Measurements from ENCODE around the gene TLE1.

TLE1 gene

DNA sequence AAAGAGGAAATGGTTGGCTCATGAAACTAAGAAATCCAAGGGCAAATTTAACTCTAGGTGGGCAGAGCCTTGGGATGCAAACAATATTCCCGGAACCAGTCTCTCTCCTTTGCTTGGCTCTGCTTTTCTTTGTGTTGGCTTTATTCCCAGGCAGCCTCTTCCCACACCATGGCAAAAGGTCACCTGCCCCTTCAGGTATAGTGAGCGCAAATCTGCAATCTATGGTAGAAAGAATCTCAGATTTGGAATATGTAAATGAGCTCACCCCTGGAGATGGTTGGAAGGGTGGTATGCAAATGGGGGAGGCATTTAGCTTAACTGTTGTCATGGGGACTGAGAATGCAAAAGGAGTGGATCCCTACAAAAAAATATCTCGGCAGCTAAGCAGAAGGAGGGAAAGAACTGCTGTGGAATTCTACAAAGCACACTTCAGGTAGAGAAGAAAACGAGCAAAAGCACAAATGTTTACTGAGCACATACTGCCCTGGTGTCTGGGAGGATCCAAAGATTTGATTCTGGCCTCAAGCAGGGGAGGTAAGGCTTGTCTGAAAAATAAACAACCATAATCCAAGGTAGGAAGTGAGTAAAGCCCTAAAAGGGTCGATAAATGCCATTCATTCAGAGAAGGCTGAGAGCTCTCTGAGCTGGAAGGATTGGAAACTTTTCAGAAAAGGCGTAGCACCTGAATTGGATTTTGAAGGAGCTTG, 139.7 kb downstream of the TLE1 start:
- DNase-seq (ENCODE audit: low read depth in 3 of 3) = no peak

DNA sequence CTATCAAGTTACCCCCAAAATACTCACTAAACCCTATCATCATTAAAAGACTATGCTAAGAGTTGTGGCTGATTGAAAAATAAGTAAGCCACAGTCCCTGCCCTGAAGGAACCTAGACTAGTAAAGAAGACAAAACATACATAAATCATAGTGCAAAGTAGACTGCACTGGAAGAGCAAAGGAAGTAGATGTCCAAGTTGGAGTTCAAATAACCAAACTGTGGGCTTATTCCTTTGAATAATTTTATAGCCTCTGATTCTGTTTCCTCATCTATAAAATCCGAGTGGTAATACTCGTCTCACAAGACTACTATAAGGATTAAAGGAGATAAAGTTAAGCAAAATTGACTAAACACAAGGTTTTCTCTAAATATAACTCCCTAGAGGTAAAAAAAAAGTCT, 140.4 kb downstream of the TLE1 start:
- DNase-seq (ENCODE audit: low read depth in 3 of 3) = no peak

DNA sequence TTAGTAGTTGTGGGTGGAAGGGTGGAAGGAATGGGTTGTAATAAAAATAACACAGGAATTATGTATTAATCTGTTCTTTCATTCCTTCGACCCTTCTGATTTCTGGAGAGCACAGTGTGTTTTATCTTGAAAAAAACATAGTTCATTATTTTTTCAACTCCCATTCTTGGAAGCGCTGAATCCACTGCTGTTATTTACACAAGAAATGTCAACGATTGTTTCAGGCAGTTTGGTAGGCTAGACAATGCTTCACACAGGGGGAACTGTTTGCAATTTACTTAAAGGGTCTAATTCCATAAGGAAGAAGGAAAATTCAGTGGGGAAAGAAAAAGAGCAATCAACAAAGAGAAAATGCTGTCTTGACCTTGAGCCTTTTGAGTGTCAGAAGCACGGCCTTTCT, 142.9 kb downstream of the TLE1 start:
- DNase-seq (ENCODE audit: low read depth in 3 of 3) = no peak

DNA sequence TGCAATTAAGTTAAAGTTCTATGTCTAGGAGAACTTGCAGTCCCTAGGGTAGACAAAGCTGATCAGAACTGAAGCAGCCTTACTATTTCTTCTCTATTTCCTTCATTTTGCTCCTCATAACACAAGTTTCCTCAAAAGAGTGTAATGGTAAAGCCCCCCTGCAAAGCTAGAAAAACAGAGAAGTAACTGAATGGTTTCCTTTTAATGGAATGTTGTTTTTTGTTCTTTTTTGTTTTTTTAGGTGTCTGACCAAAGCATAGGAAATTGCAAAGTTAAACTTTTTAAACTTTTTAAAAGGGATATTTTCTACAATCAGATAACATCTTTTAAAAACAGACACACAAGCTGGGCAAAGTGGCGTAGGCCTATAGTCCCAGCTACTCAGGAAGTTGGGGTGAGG, 145.7 kb downstream of the TLE1 start:
- no peak for DNase-seq (ENCODE audit: low read depth in 3 of 3)

DNA sequence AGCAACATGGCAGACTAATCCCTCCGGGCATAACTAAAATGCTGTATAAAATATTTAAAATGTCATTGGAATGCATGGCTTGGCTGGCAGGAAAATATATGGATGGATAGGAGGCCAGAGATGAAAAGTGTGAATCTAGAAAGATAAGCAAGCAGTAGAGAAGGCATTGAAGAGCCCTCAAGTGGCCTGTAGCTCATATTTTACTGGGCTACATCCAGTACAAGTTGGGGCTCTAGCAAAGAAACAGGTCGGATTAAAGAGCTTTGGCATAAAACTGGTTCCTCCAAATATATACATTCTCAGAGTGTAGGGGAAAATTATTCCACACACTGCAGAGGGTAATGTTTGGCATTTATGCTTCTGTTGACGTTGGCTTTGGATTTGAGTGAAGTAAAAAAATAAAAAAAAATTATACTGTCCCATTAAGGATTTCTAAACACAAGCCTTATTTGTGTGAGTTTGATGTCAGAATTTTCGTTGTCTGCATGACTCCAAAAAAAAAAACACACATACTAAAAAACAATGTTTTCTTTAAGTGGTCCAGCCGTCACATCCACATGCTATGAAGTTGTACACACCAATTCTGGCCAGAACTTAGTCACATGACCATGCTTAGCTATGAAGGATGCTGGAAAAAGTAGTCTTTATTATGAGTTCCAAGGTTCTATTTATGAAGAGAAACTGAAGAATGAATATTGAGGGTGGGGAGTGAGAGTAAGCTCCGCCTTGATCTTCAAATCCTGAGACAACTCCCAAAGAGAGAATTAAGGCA, 147.0 kb downstream of the TLE1 start:
- DNase-seq (ENCODE audit: low read depth in 3 of 3) = no peak

DNA sequence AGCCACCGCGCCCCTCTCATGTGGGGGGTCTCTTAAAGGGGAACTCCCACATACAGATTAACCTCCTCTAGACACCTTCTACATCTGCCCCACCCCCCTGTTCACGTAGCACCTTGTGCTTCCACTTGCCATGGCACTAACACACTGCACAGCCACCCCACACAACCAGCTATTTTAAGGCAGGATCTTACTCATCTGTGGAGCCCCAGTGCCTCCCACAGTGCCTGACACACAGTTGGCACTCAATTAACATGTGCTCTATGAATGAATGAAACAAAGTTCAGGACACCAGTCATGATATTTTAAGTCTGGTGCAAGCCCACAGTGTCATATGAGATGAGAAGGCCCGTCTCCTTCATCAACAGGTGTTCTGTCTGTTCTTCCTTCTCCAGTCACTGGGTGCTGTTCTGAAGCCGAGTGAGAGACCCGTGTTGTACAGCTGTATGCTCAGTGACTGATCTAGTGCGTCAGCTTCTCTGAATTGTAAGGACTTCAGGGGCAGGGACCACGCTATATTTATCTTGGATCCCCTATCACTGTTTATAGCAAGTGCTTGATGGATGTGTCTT, 149.1 kb downstream of the TLE1 start:
- DNase-seq (ENCODE audit: low read depth in 3 of 3) = no peak

DNA sequence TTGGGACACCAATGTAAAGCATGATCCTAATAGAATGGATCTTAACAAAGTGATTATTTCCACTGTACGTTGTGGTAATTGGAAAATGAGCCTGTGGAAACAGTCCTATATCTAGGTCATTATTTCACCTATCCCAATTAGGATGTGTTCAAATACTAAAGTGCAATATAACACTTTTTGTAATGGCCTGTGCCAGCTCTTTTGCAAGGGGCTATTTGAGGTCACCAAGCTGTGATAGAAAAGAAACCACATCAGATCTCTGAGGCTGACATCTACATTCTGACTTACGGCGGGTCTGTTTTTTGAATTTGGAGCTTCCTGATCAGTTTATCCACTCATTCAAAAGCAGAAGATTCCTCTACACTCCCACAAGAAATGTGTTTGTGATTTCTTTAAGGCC, 150.0 kb downstream of the TLE1 start:
- no peak for DNase-seq (ENCODE audit: low read depth in 3 of 3)

DNA sequence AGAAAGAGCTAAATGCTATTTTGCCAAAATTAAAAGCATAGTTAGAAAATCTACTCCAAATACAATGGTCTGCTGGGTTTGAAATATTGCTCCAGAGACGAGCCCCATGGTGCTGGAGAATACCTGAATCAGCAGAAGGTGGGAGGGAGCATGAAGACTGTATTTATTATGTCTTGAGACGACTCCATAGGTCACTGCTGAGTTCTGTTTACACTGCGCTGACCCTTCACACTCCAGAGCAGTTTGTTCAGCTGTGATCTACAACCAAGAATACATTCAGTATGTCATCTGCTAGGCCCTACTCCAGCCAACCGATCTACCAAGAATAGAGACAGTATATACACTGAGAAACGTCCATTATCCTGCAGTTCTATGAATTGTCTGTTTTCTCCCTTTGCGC, 150.5 kb downstream of the TLE1 start:
- no peak for DNase-seq (ENCODE audit: low read depth in 3 of 3)

DNA sequence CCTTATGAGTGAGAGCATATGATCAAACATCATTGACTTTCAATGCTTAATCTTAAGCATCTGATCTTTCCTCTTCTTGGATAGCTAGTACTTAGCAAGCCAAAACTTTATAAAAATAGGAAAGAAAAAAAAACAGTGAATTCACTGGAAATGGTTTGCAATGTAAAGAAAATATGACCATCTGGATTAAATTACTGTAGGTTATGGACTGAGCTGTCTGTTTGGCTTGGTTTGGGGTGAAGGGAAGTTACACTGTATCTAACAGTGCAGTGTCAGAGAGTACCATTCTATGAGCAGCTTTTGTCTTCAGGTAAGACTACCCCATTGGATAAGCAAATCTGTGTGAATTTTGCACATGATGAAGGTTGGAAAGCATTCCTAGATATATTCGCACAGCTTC, 151.4 kb downstream of the TLE1 start:
- DNase-seq (ENCODE audit: low read depth in 3 of 3) = no peak

DNA sequence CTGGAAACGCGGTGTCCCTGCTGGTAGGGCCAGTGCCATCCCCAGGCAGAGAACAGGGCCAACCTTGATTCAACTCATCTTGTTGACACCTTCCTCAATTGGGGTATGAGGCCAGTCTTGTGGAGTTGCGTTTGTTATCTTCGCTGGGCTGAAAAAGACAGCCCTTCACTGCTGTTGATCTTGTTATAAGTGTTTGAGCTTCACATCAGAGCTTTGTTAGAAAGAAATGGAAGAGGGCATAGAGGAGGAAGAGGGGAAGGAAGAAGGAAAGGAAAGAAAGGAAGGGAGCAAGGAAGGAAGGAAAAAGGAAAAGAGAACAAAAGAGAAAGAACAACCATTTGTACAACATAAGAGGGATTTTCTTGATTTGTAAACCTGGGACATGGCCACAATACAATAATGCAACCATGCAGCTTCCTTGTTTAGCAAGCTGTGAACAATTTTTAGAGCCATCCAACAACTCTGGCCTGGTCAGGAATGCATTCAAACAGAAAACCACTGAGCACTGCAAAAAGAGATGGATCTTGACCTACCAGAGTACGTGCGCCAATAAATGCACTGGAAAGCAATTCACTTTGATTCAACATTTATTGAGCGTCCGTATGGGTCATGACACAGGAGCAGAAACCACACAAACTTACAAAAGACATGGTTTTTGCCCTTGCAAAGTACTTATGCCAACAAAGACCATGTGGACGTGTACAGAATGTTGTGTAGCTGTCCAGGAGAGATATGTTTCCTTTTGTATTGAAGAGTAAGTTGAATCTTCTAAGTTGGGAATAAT, 152.9 kb downstream of the TLE1 start:
- no peak for DNase-seq (ENCODE audit: low read depth in 3 of 3)

DNA sequence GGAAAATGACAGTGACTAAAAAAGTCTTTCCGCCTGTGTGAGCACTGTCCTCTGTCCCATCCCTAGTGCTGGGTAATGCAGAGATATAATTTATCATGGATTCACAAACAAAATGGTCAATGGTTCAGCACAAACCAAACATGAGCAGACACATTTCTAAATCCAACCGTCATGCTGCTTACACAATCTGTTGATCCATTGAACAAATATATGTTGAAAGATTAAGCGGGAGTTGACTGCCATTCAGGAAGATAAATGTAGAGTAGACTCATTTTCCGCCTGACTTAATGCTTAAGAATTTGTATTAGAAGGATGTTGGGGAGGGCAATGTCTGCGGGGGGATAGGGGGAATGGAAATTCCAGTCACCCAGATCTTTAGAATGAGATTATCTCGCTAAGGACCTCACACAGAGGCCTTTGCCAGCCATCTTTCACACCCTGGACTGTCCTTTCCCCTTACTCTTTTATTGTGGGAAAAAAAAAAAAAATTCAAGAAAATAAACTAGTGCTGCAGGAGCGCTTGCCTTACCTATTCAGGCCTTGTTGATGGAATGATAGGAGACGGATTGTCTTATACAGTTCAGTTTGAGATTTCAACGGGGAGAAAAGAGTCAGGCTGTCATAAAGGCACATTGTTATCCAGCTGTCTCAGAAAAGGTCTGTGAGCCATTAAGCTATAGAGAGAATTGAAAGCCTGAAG, 153.7 kb downstream of the TLE1 start:
- DNase-seq (ENCODE audit: low read depth in 3 of 3) = no peak

DNA sequence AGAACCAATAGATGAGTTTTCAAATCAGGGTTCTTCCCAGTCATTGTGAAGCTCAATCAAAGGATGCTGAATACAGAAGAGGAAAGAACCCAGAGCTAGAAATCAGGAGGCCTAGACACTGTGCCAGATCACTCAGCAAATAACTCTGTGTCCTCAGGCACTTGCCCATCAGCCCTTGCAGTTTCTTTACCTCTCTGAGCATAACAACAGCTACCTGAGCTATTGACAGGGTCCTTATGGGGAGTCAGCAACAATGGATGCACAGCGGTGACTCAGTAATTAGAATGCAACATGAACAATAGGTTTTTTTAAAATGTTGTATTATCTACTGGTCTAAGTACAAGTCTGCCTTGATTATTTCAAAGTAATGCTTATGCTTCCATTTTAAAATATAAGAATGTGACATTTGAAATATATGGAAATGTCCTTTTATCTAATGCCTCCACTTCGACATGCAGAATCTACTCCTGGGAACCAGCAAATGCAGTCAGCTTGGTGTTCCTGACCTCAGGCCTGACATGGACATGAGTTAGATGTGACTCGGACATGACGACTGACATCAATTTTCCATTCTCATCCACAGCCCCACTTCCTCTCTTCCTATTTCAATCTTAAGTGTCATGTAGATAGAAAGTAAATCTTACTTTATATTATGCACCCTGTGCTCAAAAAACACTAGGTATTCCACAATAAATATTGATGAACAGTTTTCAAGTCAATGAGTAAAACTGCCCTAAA, 155.0 kb downstream of the TLE1 start:
- DNase-seq (ENCODE audit: low read depth in 3 of 3) = no peak
